BLaER1 treated with 17β-estradiol and CSF1 and Interleukin-3, amounts not matched to agents 10 nM and 100 nM (cell line): ENCODE data around the gene FLII.
"Not testable (repeated sequence)": the region's sequence is repeated elsewhere in the genome, so short reads cannot be mapped to it uniquely, and the experiment has no call there.

Experiments
- H3K27ac ChIP-seq, 11 experiments: shearing (Covaris generic); formaldehyde crosslinking; 2 replicates each; pipeline ENCODE4 v1.8.1; 2022
- H3K27me3 ChIP-seq, 11 experiments: shearing (Covaris generic); formaldehyde crosslinking; 2 replicates each; pipeline ENCODE4 v1.8.1; 2022
- H3K36me3 ChIP-seq, 11 experiments: shearing (Covaris generic); formaldehyde crosslinking; 2 replicates each; pipeline ENCODE4 v1.8.1; 2022
- H3K4me1 ChIP-seq, 10 experiments: shearing (Covaris generic); formaldehyde crosslinking; 2 replicates each; pipeline ENCODE4 v1.8.1; 2022
- H3K4me2 ChIP-seq, 11 experiments: shearing (Covaris generic); formaldehyde crosslinking; 2 replicates each; pipeline ENCODE4 v1.8.1; 2022
- H3K4me3 ChIP-seq, 10 experiments: shearing (Covaris generic); formaldehyde crosslinking; 2 replicates each; pipeline ENCODE4 v1.8.1; 2022
- H3K9ac ChIP-seq, 11 experiments: shearing (Covaris generic); formaldehyde crosslinking; 2 replicates each; pipeline ENCODE4 v1.8.1; 2022
- H3K9me3 ChIP-seq, 11 experiments: shearing (Covaris generic); formaldehyde crosslinking; replicated peaks in 1 of 11; 2 replicates each; pipeline ENCODE4 v1.8.1; 2022
- H4K20me1 ChIP-seq, 11 experiments: shearing (Covaris generic); formaldehyde crosslinking; 2 replicates each; pipeline ENCODE4 v1.8.1; 2022
- Cebpa-rat ChIP-seq, 11 experiments: shearing (Covaris generic); IDR thresholded peaks; 2 replicates each; pipeline ENCODE4 v1.8.1; 2022

The FLII gene

DNA sequence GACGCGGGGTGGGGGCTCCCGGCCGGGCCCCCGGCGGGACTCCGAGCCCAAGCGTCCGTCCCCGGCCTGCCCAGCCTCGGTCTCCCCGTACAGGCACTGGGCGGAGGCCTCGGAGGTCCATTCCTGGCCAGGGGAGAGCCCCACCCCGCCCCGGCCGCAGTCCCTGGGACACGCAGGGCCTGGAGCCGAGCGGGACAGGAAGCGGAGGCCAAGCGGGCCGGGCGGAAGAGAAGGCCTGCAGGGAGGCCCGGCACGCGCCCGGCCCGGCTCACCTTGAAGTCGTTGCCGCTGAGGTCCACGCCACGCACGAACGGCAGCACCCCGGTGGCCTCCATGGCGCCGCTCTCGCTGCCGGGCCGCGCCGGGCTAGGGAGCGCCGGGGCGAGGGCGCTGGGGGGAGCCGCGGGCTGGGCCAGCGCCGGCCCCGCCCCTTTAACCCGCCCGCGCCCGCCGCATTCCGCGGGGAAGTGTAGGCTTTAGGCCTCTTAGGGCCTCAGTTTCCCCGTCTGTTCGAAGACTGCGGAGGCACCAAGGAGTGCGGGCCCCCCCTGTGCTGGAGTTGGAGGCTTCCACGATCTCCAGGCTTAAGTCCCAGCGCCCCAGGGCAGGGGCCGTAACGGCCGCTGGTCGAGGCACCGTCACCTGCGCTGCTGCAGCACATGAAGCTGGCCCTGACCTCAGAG, at the start of gene FLII:
FLII (minus strand) TSS at position 383 of the 683 bp plus-strand sequence; CDS start at position 335, 48 bp downstream.
- H3K4me2 ChIP-seq = peak within 1 kb of the TSS; percentile 88 to 100 (median 97)
- H3K9ac ChIP-seq = peak within 1 kb of the TSS; percentile 90 to 98 (median 96)
- H3K9me3 ChIP-seq = no peaks in the 10 kb centered on the region
- no peak for TF ChIP-seq Cebpa-rat (IDR thresholded peaks at IDR 0.05)
- H3K4me3 ChIP-seq = peak within 1 kb of the TSS; percentile 87 to 100 (median 93)
- peaks cover 38 to 49% (median 45%) of the 10 kb centered on the region in 10 experiments for H3K4me1 ChIP-seq
- H4K20me1 ChIP-seq = peaks cover 26 to 61% (median 42%) of the 10 kb centered on the region in 11 experiments
- H3K27me3 ChIP-seq = no peaks in the 10 kb centered on the region
- peak within 1 kb of the TSS; percentile 89 to 97 (median 94) for H3K27ac ChIP-seq
- peaks cover 32 to 44% (median 37%) of the 10 kb centered on the region in 11 experiments for H3K36me3 ChIP-seq

DNA sequence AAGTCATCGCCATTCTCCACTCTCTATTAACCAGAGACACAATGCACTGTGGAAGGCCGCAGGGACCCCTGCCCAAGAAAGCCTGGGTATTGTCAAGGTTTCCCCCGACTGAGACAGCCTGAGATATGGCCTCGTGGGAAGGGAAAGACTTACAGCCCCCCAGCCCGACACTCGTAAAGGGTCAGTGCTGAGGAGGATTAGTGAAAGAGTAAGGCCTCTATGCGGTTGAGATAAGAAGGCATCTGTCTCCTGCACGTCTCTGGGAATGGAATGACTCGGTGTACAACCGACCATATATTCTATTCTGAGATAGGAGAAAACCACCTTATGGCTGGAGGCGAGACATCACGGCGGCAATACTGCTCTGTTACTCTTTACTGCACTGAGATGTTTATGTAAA, 44.7 kb upstream of the FLII start:
- peaks cover 93 to 95% (median 94%) of the 10 kb centered on the region in 11 experiments for H3K36me3 ChIP-seq
- peaks cover 0 to 25% (median 6%) of the 10 kb centered on the region in 10 experiments; a peak in 10 of 20 replicates for H3K4me1 ChIP-seq
- not testable (repeated sequence) for H3K4me3 ChIP-seq, H3K9ac ChIP-seq, H3K27me3 ChIP-seq, H3K27ac ChIP-seq, H3K9me3 ChIP-seq, H3K4me2 ChIP-seq
- H4K20me1 ChIP-seq = peaks cover 0 to 44% (median 12%) of the 10 kb centered on the region in 11 experiments; a peak in 15 of 22 replicates

DNA sequence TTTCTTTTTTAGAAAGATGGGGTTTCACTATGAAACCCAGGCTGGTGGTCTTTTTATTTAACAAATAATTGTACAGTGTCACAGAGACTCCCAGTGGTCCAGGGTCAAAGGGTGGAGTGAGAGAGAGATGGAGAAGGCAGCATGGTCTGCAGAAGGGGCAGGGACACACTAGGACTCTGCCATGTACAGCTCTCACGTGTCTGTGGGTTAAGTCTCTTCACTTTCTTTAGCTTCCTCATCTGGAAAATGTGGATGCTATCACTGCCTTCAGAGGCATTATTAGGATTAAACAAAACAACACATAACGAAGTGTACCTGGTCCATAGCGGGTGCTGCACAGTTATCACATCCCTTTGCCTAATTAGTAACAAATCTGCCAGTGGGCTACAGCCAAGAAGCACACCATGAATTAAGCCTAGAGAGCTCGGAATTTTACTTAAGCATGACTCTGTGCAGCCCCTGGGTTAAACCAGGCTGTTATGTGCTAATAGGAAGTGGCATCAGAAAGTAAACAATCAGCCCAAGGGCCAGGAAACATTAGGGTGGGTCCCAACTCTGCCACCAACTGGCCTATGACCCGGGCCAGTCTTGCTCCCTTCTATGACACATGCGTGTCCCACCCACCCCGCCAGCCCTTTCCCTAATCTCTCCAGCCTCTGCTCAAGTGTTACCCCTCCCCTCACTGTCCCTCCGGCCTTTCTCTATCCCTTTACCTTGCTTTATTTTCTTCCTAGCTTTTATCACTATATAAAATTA, 42.4 kb upstream of the FLII start:
- Histone ChIP-seq H3K9ac (peak overlapping the region in 4 of 11 experiments; percentile 5 to 55 (median 34); a peak in 5 of 22 replicates), H3K9me3 (no peaks in the 10 kb centered on the region), H3K27ac (peak overlapping the region in 5 of 11 experiments; percentile 6 to 69 (median 62); a peak in 9 of 22 replicates), H3K4me1 (peaks cover 0 to 42% (median 18%) of the 10 kb centered on the region in 10 experiments; a peak in 13 of 20 replicates), H3K4me3 (no peak overlapping the region), H3K27me3 (no peaks in the 10 kb centered on the region), H4K20me1 (peaks cover 0 to 29% (median 6%) of the 10 kb centered on the region in 11 experiments; a peak in 13 of 22 replicates), H3K4me2 (peak overlapping the region in 4 of 11 experiments; percentile 47 to 62 (median 54); a peak in 7 of 22 replicates), H3K36me3 (peaks cover 71 to 87% (median 81%) of the 10 kb centered on the region in 11 experiments)
- no peak for TF ChIP-seq Cebpa-rat (IDR thresholded peaks at IDR 0.05)

DNA sequence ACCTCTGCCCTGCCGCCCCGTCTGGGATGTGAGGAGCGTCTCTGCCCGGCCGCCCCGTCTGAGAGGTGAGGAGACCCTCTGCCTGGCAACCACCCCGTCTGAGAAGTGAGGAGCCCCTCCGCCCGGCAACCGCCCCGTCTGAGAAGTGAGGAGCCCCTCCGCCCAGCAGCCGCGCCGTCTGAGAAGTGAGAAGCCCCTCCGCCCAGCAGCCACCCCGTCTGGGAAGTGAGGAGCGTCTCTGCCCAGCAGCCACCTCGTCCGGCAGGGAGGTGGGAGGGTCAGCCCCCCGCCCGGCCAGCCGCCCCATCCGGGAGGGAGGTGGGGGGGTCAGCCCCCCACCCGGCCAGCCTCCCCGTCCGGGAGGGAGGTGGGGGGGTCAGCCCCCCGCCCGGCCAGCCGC, 39.5 kb upstream of the FLII start:
- not testable (repeated sequence) for H3K4me3 ChIP-seq, H3K27me3 ChIP-seq, H3K9me3 ChIP-seq, H3K4me2 ChIP-seq, H3K9ac ChIP-seq
- H3K4me1 ChIP-seq = peaks cover 0 to 42% (median 18%) of the 10 kb centered on the region in 10 experiments; a peak in 13 of 20 replicates
- H3K27ac ChIP-seq = peak overlapping the region in 3 of 11 experiments; percentile 22 to 53 (median 50); a peak in 4 of 22 replicates
- peaks cover 64 to 87% (median 81%) of the 10 kb centered on the region in 11 experiments for H3K36me3 ChIP-seq
- peaks cover 0 to 20% (median 0%) of the 10 kb centered on the region in 11 experiments; a peak in 8 of 22 replicates for H4K20me1 ChIP-seq

DNA sequence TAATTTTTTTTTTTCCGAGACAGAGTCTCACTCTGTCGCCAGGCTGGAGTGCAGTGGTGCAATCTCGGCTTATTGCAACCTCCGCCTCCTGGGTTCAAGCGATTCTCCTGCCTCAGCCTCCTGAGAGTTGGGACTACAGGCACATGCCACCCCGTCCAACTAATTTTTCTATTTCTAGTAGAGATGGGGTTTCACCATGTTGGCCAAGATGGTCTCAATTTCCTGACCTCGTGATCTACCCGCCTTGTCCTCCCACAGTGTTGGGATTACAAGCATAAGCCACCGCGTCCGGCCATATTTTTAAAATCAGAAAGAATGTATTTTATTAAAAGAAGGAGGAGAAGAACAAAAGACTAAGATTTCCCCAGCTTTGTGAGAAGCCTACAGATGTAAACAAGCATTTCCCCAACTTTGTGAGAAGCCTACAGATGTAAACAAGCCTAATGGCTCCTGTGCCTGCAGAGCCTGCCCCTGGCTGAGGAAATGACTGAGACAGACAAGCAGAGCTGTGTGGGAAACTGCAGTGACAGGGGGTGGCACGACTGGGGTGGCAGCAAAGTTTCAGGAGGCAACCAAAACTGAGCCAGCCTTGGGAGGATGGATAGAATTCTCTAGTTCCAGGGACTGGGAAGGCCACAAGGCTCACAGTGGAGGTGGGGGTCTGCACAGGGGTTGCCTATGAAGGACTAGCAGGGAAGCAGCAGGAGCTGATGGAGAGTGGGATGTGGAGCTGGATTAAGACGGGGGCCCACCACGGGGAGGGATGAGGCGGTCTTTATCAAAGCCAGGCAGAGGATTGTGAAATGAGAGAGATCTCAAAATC, 33.4 kb upstream of the FLII start:
- no peak overlapping the region for H3K4me2 ChIP-seq
- no peak overlapping the region for H3K4me3 ChIP-seq
- H3K27me3 ChIP-seq = no peaks in the 10 kb centered on the region
- peaks cover 79 to 100% (median 97%) of the 10 kb centered on the region in 11 experiments for H3K36me3 ChIP-seq
- no peaks in the 10 kb centered on the region for H3K9me3 ChIP-seq
- H3K9ac ChIP-seq = no peak overlapping the region; a peak in 2 of 22 replicates
- no peak for TF ChIP-seq Cebpa-rat (IDR thresholded peaks at IDR 0.05)
- peak overlapping the region in 2 of 11 experiments; percentile 20 to 22; a peak in 3 of 22 replicates for H3K27ac ChIP-seq
- H4K20me1 ChIP-seq = peaks cover 0 to 18% (median 6%) of the 10 kb centered on the region in 11 experiments; a peak in 6 of 22 replicates
- H3K4me1 ChIP-seq = peaks cover 0 to 11% (median 7%) of the 10 kb centered on the region in 10 experiments; a peak in 13 of 20 replicates

DNA sequence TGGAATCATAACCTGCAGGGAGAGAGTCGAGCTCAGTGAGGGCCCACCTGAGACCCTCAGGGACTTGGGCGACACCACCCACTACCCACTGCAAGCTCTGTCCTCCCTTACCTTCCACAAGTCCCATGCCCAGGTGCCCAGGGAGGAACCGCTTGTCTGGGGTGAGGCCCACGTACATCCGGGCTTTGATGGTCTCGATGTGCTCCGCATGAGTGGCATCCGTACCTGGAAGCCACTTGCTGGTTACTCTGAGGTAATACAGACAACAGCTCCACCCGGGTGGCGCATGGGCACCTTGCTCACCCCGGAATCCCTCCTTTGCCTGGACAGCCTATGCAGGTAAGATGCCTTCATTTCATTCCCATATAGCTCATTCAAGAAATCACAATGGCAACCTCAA, 26.8 kb upstream of the FLII start:
- no peaks in the 10 kb centered on the region for H3K4me1 ChIP-seq
- no peak for TF ChIP-seq Cebpa-rat (IDR thresholded peaks at IDR 0.05)
- H3K36me3 ChIP-seq = peaks cover 97 to 100% (median 98%) of the 10 kb centered on the region in 11 experiments
- H3K9ac ChIP-seq = no peak overlapping the region
- H3K9me3 ChIP-seq = no peaks in the 10 kb centered on the region
- H3K27ac ChIP-seq = no peak overlapping the region
- no peak overlapping the region for H3K4me3 ChIP-seq
- H3K27me3 ChIP-seq = no peaks in the 10 kb centered on the region
- no peak overlapping the region for H3K4me2 ChIP-seq
- peaks cover 0 to 63% (median 20%) of the 10 kb centered on the region in 11 experiments; a peak in 16 of 22 replicates for H4K20me1 ChIP-seq

DNA sequence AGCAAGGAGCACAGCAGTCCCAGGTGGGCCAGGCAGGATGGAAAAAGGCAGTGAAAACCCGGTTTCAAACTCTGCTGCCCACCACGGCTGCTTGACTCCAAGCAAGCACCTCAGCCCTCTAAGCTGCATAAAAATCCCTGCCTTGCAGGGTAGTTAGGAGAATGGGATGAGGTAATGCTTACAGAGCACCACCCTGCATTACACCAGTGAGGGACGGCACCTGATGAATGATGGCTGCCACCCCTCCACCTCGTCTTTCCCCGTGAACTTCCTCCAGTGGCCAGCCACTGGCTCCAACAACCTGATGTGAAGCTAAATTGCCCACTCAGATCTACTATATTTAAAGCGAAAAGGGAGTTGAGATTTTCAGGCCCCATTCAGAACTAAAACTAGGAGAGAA, 23.2 kb upstream of the FLII start:
- TF ChIP-seq Cebpa-rat (IDR thresholded peaks at IDR 0.05) = no peak
- Histone ChIP-seq H3K4me1 (no peaks in the 10 kb centered on the region), H3K27ac (no peak overlapping the region), H3K9me3 (no peaks in the 10 kb centered on the region), H4K20me1 (peaks cover 0 to 81% (median 34%) of the 10 kb centered on the region in 11 experiments; a peak in 17 of 22 replicates), H3K9ac (no peak overlapping the region), H3K4me2 (no peak overlapping the region), H3K27me3 (no peaks in the 10 kb centered on the region), H3K36me3 (peaks cover 99 to 100% (median 100%) of the 10 kb centered on the region in 11 experiments), H3K4me3 (no peak overlapping the region)

DNA sequence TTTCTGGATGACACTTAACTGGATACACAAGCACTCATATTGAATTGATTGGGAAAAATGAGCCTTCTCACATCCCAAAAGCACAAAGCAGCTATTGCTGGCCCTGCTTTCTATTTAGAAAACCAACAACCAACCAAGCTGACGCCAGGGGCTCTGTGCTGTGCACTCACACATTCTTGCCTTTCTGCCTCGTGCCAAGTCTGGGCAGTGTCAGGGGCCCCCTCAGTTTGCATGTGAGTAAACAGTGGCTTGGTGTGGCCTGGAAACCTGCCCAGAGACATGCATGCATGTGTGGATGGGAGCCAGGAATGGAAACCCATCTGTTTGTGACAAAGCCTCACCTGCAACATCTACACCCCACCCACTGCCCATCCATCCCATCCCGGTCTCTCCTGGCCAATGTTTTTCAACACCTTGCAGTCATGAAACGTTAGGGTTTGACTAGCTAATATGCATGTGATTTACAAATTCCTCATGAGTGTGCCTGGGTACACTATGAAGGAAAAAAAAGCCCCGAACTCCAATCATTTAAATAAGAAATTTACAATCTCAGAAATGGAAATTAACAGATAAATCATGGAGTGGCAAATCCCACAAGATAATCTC, 22.3 kb upstream of the FLII start:
- no peak for TF ChIP-seq Cebpa-rat (IDR thresholded peaks at IDR 0.05)
- H3K36me3 ChIP-seq = peaks cover 99 to 100% (median 100%) of the 10 kb centered on the region in 11 experiments
- H3K9ac ChIP-seq = no peak overlapping the region
- H3K27me3 ChIP-seq = no peaks in the 10 kb centered on the region
- no peaks in the 10 kb centered on the region for H3K9me3 ChIP-seq
- peaks cover 0 to 84% (median 36%) of the 10 kb centered on the region in 11 experiments; a peak in 17 of 22 replicates for H4K20me1 ChIP-seq
- H3K4me3 ChIP-seq = no peak overlapping the region
- H3K4me1 ChIP-seq = no peaks in the 10 kb centered on the region
- no peak overlapping the region for H3K27ac ChIP-seq
- H3K4me2 ChIP-seq = no peak overlapping the region
